Measurements from ENCODE around the gene RIMBP3C.
"Not testable (repeated sequence)": the region's sequence is repeated elsewhere in the genome, so short reads cannot be mapped to it uniquely, and the experiment has no call there.

DNA sequence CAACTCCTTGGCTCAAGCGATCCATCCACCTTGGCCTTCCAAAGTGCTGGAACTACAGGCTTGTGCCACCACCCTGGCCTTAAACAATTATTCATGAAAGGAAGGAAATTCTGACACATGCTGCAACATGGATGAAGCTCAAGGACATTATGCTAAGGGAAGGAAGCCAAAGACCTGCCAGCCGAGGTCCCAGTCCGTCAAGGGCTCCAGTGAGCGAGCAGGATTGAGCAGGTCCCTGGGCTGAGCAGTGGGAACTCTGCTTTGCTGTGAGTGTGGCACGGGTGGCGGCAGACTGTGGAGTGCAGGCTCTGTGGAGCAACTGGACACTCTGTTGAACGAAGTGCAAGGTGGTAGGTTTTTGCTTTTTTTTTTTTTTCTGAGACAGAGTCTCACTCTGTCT lies 11.4 kb downstream of the RIMBP3C start:
- TF ChIP-seq, protein P1, sequence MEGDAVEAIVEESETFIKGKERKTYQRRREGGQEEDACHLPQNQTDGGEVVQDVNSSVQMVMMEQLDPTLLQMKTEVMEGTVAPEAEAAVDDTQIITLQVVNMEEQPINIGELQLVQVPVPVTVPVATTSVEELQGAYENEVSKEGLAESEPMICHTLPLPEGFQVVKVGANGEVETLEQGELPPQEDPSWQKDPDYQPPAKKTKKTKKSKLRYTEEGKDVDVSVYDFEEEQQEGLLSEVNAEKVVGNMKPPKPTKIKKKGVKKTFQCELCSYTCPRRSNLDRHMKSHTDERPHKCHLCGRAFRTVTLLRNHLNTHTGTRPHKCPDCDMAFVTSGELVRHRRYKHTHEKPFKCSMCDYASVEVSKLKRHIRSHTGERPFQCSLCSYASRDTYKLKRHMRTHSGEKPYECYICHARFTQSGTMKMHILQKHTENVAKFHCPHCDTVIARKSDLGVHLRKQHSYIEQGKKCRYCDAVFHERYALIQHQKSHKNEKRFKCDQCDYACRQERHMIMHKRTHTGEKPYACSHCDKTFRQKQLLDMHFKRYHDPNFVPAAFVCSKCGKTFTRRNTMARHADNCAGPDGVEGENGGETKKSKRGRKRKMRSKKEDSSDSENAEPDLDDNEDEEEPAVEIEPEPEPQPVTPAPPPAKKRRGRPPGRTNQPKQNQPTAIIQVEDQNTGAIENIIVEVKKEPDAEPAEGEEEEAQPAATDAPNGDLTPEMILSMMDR (IDR thresholded peaks at IDR 0.05), result not testable (repeated sequence)
- not testable (repeated sequence) for TF ChIP-seq POLR2A (IDR thresholded peaks at IDR 0.05)
